Measurements from ENCODE around the gene DNAJC22. TPM values are rescaled to one million over a fixed set of nuclear protein-coding genes. Genes with fewer than 3 reads are reported as not detected.
"Not testable (repeated sequence)": the region's sequence is repeated elsewhere in the genome, so short reads cannot be mapped to it uniquely, and the experiment has no call there.

Gene DNAJC22
- total RNA-seq, 1 donor from 2014 or later = not detected

GRCh38 chr12:49377386-49377785, 30.7 kb downstream of the DNAJC22 start:
- Histone ChIP-seq H3K4me3 (no peak overlapping the region), H3K4me1 (no peaks in the 10 kb centered on the region), H3K9me3 (no peaks in the 10 kb centered on the region), H3K27ac (no peak overlapping the region), H3K27me3 (no peaks in the 10 kb centered on the region), H3K36me3 (no peaks in the 10 kb centered on the region)
- no peak for DNase-seq (ENCODE audit: low spot score in 2 of 2)
- intact Hi-C loops (cut with DNase I) = no loop called here
- TF ChIP-seq CTCF (IDR thresholded peaks at IDR 0.05) = no peak

GRCh38 chr12:49380184-49380583, 33.5 kb downstream of the DNAJC22 start:
- H3K9me3 ChIP-seq; H3K4me1 ChIP-seq; H3K27ac ChIP-seq; intact Hi-C loops (cut with DNase I); H3K36me3 ChIP-seq; H3K4me3 ChIP-seq; DNase-seq (ENCODE audit: low spot score in 2 of 2); H3K27me3 ChIP-seq: not testable (repeated sequence)

GRCh38 chr12:49388682-49389386, 42.1 kb downstream of the DNAJC22 start:
- intact Hi-C loops (cut with DNase I) = no loop called here
- peak in 1 of 3 experiments; percentile 8 for TF ChIP-seq CTCF (IDR thresholded peaks at IDR 0.05)
- Histone ChIP-seq H3K27ac (no peak overlapping the region), H3K27me3 (no peaks in the 10 kb centered on the region), H3K36me3 (no peaks in the 10 kb centered on the region), H3K4me3 (no peak overlapping the region), H3K9me3 (no peaks in the 10 kb centered on the region), H3K4me1 (no peaks in the 10 kb centered on the region)
- no peak for DNase-seq (ENCODE audit: low spot score in 2 of 2)

- no peaks in the 10 kb centered on the region for H3K4me1 ChIP-seq
- DNase-seq (ENCODE audit: low spot score in 2 of 2) = no peak
- no peaks in the 10 kb centered on the region for H3K9me3 ChIP-seq
- intact Hi-C loops (cut with DNase I) = no loop called here
- no peaks in the 10 kb centered on the region for H3K27me3 ChIP-seq
- TF ChIP-seq CTCF (IDR thresholded peaks at IDR 0.05) = no peak
- no peak overlapping the region for H3K4me3 ChIP-seq
- no peaks in the 10 kb centered on the region for H3K36me3 ChIP-seq
- H3K27ac ChIP-seq = no peak overlapping the region
Observed at GRCh38 chr12:49389387-49389703, 42.7 kb downstream of the DNAJC22 start.

- Histone ChIP-seq H3K4me3 (no peak overlapping the region), H3K27ac (no peak overlapping the region), H3K9me3 (no peaks in the 10 kb centered on the region), H3K27me3 (no peaks in the 10 kb centered on the region), H3K36me3 (no peaks in the 10 kb centered on the region), H3K4me1 (no peaks in the 10 kb centered on the region)
- no peak for TF ChIP-seq CTCF (IDR thresholded peaks at IDR 0.05)
- intact Hi-C loops (cut with DNase I) = no loop called here
- DNase-seq (ENCODE audit: low spot score in 2 of 2) = no peak
Observed at GRCh38 chr12:49397000-49397399, 50.3 kb downstream of the DNAJC22 start.

GRCh38 chr12:49400304-49400703, 53.6 kb downstream of the DNAJC22 start:
- Histone ChIP-seq H3K9me3 (no peaks in the 10 kb centered on the region), H3K27me3 (no peaks in the 10 kb centered on the region), H3K4me3 (no peak overlapping the region), H3K36me3 (no peaks in the 10 kb centered on the region), H3K4me1 (no peaks in the 10 kb centered on the region), H3K27ac (no peak overlapping the region)
- no peak for TF ChIP-seq CTCF (IDR thresholded peaks at IDR 0.05)
- DNase-seq (ENCODE audit: low spot score in 2 of 2) = no peak
- intact Hi-C loops (cut with DNase I) = no loop called here

Other genes starting within 250 kb of the DNAJC22 start
- gene LMBR1L, start 236.0 kb upstream of the DNAJC22 start, total RNA-seq = 74.2 TPM
- 1,333 TPM for gene TUBA1B, start 215.5 kb upstream of the DNAJC22 start, total RNA-seq
- gene TUBA1A, start 157.8 kb upstream of the DNAJC22 start, total RNA-seq = 214 TPM
- gene TUBA1C, start 81.8 kb upstream of the DNAJC22 start, total RNA-seq = 370 TPM
- gene PRPH, start 51.7 kb upstream of the DNAJC22 start, total RNA-seq = not detected
- not detected for gene TROAP, start 23.6 kb upstream of the DNAJC22 start, total RNA-seq
- not detected for gene C1QL4, start 9.7 kb upstream of the DNAJC22 start, total RNA-seq
- gene SPATS2, start 20.6 kb downstream of the DNAJC22 start, total RNA-seq = 13.8 TPM
- not detected for gene KCNH3, start 192.1 kb downstream of the DNAJC22 start, total RNA-seq
- 66.8 TPM for gene MCRS1, start 221.3 kb downstream of the DNAJC22 start, total RNA-seq